GM20431 (cell line): ENCODE data around the gene CLHC1.
"Not testable (repeated sequence)": the region's sequence is repeated elsewhere in the genome, so short reads cannot be mapped to it uniquely, and the experiment has no call there.

Source experiments
- in situ Hi-C: fragments of 300-500 bp; cut with MseI, MboI; formaldehyde crosslinking; loops from one replicate; pipeline ENCODE4 v1.15.0; 2020; ENCODE audit warnings: low sequenced_read_pairs; ENCODE audit not compliant: unreplicated experiment

Gene CLHC1

DNA sequence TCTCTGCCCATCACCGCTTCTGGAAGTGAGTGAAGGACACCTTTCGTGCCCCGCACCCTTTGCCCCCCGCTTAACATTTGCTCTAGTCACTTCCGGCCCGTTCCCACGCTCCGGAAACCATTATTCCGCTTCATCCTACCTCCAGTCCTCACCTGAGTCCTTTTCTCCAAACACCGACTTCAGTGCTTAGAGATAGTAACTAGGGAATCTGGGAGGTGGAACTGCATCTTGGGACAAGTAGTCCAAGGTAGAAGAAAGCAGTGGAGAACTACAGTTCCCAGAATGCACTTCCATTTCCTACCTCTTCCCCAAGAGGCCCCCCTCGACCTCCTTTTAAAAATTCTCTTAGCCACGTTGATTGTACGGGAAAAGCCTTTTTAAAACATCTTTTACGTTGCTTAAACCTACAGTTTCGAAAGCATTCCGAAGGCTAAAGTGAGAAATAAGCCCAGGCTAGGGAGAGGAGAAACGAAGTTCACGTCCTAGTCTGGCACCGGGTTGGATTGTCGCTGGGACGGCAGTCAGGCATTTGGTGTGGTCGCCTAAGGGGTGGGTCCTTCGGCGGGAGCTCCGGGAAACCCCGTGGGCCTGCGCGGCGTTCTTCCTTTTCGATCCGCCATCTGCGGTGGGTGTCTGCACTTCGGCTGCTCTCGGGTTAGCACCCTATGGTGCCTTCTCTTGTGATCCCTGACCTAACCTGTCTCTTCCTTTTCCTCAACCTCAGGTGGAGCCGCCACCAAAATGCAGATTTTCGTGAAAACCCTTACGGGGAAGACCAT, at the start of gene CLHC1, which contains the start of gene RPS27A:
TSS of gene CLHC1 (minus strand) at position 210 of the 779 bp plus-strand sequence. CDS start 9,882 bp downstream, outside the sequence.
TSS of gene RPS27A (plus strand) at position 605 of the 779 bp plus-strand sequence. CDS start at position 742, 137 bp downstream.
- in situ Hi-C loops, result no loop called here

DNA sequence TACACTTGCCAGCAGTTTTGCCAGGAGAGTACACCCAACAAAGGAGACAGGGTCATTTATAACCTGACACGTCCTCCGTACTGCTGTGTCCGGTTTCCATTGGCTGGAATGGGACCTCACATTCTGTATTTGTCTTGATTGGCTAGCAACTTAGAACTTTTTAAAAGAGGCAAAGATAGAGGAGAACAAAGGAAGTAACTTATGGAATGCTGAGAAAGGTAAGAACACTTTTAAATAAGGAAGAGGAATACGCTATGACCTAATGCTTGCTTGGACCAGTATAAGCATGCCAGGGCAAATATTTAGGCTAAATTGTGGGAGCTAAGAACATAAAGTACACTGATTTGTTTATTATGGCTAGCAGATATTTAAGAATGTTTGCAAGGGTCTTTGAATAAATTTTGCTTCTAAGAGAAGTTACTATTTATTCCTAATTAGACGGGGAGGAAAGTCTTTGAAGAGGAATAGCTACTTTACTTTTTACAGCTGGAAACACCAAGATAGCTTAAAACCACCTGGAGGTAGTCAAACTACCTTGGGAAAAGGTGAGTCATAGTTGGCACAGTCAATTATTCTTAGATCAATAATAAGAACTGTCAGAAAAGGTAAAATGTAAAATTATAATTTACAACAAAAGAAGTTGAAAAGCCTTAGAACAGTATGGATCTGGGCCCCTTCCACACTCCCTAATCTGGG, 48.9 kb upstream of the CLHC1 start:
- in situ Hi-C loops, result not testable (repeated sequence)

DNA sequence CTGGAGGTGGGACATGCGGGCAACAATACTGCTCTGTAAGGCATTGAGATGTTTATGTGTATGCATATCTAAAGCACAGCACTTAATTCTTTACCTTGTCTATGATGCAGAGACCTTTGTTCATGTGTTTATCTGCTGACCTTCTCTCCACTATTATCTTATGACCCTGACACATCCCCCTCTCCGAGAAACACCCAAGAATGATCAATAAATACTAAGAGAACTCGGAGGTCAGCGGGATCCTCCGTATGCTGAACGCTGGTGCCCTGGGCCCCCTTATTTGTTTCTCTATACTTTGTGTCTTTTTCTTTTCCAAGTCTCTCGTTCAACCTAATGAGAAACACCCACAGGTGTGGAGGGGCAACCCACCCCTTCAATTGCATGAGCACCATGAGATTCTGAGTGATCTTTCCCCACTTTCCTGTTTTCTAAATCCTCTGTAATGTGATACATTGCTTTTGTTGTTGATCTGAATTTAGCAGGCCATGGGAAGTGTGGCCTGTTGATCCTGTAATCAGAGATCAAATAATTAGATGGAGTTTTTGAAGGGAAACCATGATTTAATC, 47.8 kb upstream of the CLHC1 start:
- in situ Hi-C loops, result not testable (repeated sequence)

DNA sequence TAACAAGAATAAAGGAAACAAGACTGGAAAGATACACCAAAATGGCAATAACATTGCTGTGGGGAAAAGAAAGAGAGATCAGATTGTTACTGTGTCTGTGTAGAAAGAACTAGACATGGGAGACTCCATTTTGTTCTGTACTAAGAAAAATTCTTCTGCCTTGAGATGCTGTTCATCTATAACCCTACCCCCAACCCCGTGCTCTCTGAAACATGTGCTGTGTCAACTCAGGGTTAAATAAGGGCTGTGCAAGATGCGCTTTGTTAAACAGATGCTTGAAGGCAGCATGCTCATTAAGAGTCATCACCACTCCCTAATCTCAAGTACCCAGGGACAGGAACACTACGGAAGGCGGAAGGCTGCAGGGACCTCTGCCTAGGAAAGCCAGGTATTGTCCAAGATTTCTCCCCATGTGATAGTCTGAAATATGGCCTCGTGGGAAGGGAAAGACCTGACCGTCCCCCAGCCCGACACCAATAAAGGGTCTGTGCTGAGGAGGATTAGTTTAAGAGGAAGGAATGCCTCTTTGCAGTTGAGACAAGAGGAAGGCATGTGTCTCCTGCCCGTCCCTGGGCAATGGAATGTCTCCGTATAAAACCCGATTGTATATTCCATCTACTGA, 47.2 kb upstream of the CLHC1 start:
- in situ Hi-C loops, result not testable (repeated sequence)

DNA sequence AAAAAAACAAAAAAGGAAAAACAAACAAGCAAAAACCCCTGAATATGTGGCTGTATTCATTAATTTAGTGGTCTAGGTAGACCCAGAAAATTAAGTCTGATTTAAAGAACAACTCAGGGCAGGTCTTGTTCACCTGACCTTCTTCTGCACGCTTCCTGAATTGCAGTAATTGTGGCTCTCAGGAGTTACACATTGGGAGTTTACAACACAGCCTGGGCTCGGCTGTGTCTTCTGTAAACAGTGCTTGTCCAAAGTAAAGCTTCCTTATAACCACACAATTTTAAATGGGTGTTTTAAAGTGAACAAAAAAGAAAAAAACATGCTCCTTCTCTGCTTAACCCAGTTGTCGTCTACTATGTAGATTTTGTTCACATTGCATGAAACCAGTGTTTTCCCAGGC, 45.2 kb upstream of the CLHC1 start:
- in situ Hi-C loops, result no loop called here

DNA sequence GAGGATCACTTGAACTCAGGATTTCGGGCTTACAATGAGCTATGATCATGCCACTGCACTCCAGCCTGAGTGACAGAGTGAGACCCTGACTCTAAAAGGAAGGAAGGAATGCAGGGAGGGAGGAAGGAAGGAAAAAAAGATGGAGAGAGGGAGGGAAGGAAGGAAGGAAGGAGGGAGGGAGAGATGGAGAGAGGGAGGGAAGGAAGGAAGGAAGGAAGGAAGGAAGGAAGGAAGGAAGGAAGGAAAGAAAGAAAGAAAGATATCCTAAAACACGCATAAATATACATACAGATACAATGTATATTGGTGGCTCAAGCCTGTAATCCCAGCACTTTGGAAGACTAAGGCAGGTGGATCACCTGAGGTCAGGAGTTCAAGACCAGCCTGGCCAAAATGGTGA, 42.3 kb upstream of the CLHC1 start:
- in situ Hi-C loops, result not testable (repeated sequence)

DNA sequence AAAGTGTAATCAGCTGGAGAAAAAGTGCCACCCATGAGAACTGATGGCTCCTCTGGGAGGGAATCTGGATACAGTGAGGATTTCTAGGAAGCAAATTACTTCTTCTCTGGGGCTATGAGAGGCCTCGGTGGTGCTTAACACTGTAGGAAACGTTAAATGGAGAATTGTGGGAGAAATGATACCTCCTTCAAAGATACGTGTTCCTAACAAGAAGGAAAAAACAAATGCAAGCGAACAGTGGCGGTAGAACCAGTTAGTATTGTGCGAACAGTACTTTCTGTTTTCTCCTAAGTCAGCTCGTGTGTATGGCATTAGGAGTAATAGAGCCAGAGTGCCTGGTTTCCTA, 37.5 kb upstream of the CLHC1 start:
- in situ Hi-C loops, result no loop called here

DNA sequence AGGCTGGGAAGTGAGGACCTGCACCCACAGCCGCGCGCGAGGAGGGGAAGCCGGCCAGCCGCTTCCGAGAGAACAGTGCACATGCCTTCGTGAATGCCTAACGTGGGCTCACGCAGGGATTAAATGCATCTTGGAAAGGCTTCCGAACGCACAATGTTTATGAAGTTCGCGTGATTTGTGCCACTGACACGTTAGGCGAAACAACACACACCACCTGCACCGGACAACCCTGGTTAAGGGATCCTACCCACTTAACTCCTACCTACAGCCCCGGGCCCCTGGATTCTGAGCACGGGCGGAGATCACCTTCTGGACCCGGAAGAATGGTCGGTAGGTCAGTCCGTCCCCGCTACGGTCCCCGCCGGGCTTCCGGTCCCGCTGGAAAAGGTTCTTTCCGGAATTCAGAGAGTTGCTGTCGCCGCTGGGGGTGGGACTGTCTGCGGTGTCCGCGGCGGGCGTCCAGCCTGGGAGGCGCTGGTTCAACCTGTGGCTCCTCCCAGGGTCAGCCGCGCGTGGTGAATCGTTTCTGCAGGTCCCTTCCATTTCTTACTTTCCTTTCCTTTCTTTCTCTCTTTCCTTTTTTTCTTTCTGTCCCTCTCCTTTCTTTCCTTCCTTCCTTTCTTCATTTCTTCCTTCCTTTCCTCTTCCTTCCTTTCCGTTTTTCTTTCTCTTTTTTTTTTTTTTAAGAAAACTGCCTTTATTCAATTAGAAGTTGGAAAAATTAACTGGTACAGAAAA, 37.0 kb upstream of the CLHC1 start, which contains the start of gene MTIF2:
TSS of gene MTIF2 (minus strand) at position 325 of the 738 bp plus-strand sequence. CDS start 5,373 bp downstream, outside the sequence.
- in situ Hi-C loops, result no loop called here

DNA sequence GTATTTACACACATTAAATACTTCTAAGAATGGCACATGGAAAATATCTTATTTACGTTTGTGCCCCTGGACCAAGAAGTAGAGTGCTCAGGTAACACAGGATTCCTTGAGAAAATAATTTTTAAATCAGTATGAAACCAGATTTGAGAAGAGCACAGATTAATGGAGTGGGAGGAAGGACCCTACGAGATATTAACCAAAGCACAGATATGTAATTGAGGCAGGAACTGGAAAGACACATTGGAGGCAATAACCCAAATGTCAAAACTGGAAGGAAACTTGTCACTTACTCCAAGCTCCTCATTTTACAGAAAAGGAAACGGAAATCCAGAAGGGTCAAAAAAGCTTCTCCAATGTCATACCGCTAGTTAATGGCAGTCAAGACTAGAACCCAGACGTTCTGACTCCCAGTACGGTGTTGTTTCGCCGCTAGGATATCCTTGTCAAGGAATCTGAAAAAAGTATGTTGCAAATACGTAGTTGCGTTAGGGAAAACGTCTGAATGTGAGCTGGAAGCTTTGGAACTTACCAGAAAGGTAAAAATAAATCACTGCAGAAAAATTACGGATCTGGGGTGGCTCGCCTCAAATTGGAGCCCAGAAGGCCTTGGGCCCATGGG, 36.3 kb upstream of the CLHC1 start:
- in situ Hi-C loops, result no loop called here

DNA sequence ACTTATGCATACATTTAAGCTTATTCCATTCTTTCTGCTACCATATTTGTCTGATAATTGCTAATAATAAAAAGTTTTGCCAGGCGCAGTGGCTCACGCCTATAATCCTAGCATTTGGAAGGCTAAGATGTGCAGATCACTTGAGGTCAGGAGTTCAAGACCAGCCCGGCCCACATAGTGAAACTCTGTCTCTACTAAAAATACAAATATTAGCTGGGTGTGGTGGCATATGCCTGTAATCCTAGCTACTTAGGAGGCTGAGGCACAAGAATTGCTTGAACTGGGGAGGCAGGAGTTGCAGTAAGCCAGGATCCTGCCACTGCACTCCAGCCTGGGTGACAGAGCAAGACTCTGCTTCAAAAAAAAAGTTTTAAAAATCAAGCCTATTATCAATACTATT, 27.5 kb upstream of the CLHC1 start:
- in situ Hi-C loops, result not testable (repeated sequence)

DNA sequence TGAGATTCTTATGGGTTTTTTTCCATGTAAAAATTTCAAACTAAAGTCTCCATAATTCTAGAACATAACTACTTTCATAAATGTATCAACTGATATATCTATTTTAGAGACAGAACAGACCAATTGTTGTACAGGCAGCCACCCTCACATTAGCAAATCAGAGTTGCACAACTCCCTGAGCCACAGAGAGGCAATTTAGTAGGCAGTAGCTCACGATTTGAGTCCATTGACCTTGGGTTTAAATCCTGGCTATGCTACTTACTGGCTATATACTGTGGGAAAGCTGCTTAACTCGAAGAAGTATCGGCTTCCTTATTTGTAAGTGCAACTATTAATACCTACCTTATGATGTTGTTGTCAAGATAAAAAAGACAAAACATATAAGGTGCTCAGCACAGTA, 20.7 kb upstream of the CLHC1 start:
- in situ Hi-C loops, result no loop called here

DNA sequence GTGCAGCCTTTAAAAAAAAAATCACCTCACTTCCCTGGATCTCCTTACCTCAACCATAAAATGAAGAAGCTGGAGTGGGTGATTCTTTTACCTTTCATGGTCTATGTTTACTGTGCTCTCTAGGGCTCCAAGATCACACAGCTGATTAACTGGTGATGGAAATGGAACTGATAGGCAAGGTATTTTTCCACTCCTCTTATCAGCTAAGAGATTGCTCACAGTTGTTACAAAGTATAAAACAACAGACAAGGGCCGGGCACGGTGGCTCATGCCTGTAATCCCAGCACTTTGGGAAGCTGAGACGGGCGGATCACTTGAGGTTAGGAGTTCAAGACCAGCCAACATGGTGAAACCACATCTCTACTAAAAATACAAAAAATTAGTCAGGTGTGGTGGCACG, 14.9 kb upstream of the CLHC1 start:
- in situ Hi-C loops, result no loop called here

DNA sequence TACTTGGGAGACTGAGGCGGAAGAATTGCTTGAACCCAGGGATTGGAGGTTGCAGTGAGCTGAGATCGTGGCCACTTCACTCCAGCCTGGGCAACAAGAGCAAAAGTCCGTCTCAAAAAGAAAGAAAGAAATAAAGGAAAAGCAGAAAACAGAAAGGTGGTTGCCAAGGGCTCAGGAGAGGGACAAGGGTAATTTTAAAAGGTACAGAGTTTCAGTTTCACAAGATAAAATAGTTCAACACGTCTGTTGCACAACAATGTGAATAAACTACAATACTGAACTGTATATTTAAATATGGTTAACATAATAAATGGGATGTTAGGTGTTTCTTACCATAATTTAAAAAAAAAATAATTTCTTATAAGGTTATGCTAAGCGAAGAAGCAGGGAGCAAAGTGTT, 13.3 kb upstream of the CLHC1 start:
- in situ Hi-C loops, result no loop called here

DNA sequence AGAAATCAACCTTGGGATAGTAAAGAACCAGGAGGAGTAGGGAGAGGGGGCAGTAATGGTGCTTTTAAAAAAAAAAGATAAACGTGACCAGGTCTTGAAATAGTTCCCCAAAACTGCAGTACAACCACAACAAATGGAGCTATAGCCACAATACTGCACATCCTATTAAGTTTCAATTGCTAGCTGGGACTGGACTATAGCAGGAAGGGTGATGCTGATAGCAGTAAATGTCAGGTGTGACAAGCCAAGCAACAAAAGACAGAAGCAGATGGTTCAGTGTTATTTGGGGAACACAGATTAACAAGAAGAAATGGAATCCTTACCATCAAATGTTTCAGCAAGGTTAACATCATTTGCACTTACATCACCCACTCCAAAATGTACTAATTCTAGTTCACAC, 10.5 kb upstream of the CLHC1 start:
- in situ Hi-C loops, result no loop called here

DNA sequence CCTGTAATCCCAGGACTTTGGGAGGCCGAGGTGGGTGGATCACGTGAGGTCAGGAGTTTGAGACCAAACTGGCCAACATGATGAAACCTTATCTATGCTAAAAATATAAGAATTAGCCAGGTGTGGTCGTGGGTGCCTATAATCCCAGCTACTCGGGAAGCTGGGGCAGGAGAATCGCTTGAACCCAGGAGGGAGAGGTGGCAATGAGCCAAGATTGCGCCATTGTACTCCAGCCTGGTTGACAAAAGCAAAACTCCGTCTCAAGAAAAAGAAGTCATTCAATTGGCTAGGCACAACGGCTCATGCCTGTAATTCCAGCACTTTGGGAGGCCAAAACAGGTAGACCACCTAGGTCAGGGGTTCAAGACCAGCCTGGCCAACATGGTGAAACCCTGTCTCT, 9.5 kb upstream of the CLHC1 start:
- in situ Hi-C loops, result not testable (repeated sequence)

DNA sequence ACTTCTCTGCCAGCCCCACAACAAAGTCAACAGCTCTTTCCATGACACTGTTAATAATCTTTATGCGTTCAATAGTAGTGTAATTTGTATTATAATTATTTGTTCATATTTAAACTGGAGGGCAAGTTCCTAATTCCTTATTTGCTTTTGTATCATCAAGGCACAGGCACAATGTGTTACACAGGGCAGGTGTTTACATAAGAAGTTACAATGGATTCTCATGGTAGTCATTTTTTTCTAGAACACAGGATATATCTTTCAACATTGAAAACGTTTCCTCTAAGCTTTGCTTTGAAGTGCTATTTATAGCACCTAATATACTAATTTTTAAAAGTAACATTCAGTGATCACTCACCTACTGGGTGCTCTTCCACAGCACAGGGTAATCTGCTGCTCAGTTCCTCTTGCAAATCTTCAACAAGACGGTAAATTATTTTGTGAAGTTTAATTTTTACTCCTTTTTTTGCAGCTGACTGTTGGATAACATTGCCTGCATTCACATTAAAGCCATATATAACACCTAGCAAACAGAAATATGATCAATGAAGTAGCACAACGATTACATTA, 7.6 kb upstream of the CLHC1 start:
- in situ Hi-C loops, result no loop called here

DNA sequence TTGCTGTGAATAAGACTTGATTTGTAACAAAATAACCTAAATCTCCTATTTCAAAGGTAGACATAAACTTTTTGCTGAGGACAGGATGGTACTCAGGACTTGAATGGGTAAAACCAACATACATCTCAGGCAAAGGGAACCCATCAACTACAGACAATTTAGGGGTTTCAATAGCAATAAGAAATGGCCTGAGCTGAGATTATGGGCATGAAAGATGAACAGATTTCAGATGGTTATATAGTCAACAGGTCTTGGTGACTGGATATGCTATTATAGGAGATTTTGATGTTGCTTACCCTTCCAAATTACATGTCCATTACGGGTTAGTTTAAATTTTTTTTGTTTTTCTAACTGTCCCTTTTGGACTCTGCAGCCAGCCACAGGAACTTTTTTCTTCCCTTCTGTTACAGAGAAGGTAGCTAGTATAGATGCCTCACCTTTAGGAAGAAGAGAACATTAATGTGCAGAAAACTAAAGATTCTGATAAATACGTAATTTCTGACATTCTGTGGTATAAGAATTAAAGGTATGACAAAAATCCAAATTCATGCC, 5.0 kb upstream of the CLHC1 start:
- in situ Hi-C loops, result no loop called here

DNA sequence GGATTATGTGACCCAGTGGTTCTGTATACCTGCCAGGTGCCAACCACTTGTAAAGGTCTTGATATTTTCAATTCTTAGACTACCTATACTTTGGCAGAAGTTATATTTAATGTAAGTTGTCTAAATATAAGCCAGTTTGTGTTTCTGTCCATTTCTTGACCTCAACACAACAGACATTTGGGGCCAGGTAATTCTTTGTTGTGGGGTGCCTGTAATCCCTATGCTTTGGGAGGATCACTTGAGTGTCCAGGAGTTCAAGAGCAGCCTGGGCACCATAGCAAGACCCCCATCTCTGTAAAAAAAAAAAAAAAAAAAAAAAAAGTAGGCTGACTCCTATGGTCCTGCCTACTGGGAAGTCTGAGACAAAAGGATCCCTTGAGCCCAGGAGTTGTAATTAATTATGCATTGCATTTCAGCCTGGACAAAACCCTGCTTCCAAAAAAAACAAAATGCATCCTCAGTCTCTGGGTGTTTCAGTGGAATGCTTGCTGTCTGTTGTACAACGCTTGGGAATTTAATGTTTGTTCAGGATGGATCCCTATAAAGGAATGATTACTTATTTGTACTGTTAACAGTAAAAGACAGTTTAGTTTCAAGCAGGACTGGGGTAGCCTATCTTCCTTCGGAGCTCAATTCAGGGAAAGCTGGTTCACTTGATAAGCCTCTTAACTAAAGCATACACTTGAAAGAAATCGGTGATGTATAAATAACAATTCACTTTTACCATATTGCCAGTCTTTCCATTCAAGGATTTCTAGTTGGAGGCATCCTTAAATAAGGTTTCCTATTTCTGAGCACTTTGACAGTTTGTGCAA, 3.8 kb upstream of the CLHC1 start:
- in situ Hi-C loops, result no loop called here
